ENCODE results near the gene CERS6. TPM values are rescaled to one million over a fixed set of nuclear protein-coding genes. Genes with fewer than 3 reads are reported as not detected.
"Not testable (repeated sequence)": the region's sequence is repeated elsewhere in the genome, so short reads cannot be mapped to it uniquely, and the experiment has no call there.

CERS6 gene
- total and polyA plus RNA-seq, 10 of the 15 experiments (the other 5 are each of a cell fraction or from before 2014, with no cell fraction given): 1.3 to 20.4 (median 14.1) TPM

DNA sequence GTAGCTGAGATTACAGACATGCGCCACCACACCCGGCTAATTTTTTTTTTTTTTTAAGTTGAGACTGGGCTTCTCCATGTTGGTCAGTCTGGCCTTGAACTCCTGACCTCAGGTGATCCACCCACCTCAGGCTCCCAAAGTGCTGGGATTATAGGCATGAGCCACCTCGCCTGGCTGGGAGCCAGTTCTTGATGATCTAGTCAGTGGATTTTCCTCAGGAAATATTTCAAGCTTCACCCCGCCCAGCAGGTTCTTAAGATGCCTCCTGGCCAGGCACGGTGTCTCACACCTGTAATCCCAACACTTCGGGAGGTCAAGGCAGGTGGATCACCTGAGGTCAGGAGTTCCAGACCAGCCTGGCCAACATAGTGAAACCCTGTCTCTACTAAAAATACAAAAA, 312.3 kb downstream of the CERS6 start:
- BruUV-seq (replicated peaks): not testable (repeated sequence)

DNA sequence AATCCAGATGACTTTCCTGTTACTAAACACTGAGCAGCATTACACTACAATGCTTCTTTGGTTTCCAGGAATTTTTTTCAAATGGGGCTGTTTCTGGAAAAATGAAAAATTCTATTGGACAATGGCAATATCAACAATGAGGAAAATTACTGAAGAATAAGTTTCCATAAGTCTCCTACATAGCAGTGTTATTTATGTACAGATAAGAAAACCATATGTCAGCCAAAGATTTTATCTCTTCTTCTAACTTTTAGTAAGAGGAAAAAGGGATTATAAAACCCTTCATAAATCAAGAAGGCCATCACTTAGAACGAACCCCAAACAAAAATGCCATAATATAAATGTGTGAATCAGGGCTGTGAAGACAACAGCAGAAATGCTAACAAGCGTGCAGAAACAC, 314.7 kb downstream of the CERS6 start:
- no peak for DNase-seq (ENCODE audit: low read depth, low spot score)
- WGBS (ENCODE audit: insufficient coverage, insufficient replicate concordance, low lambda C conversion rate, missing lambda C conversion rate): 94% methylated on average over 2 of the region's 2 CpGs
- SMC1A ChIA-PET (ENCODE audit: uncharacterized antibody, unreplicated experiment): no interaction called here

More for the DNA sequence above, 312.3 kb downstream of the CERS6 start:
- H3K9ac ChIP-seq (ENCODE audit: control insufficient read depth, insufficient read depth, low read length); intact Hi-C loops (cut with micrococcal nuclease; ENCODE audit: unreplicated experiment); FAIRE-seq; POLR2A ChIA-PET; ATAC-seq; H3K4me2 ChIP-seq (ENCODE audit: control insufficient read depth, insufficient read depth); H4K20me1 ChIP-seq (ENCODE audit: control insufficient read depth, insufficient read depth); H3K9me3 ChIP-seq (replicated peaks; ENCODE audit: control insufficient read depth, insufficient read depth, low read length); H2AFZ ChIP-seq (ENCODE audit: control insufficient read depth, low read depth, low read length); H3K27ac ChIP-seq (ENCODE audit: control insufficient read depth, insufficient read depth); H3K4me3 ChIP-seq; H3K27me3 ChIP-seq (replicated peaks in 1 of 2; ENCODE audit: control insufficient read depth in 2 of 2, insufficient read depth in 2 of 2, low read length in 1 of 2); DNase-seq (ENCODE audit: low read depth, low spot score); RAD21 ChIA-PET (ENCODE audit: unreplicated experiment); H3K4me1 ChIP-seq (ENCODE audit: control insufficient read depth, insufficient read depth, low read length); CTCF ChIA-PET; H3K36me3 ChIP-seq (ENCODE audit: control insufficient read depth in 2 of 2, insufficient read depth in 2 of 2, low read length in 1 of 2); in situ Hi-C loops (cut with MboI); SMC1A ChIA-PET (ENCODE audit: uncharacterized antibody, unreplicated experiment); H3K79me2 ChIP-seq (ENCODE audit: control insufficient read depth, insufficient read depth, low read length): not testable (repeated sequence)
- WGBS (ENCODE audit: insufficient coverage, insufficient replicate concordance, low lambda C conversion rate, missing lambda C conversion rate): 98% methylated on average over 4 of the region's 6 CpGs

More for the DNA sequence above, 314.7 kb downstream of the CERS6 start:
- no peaks in the 10 kb centered on the region for H3K9me3 ChIP-seq (replicated peaks; ENCODE audit: control insufficient read depth, insufficient read depth, low read length)
- intact Hi-C loops (cut with micrococcal nuclease; ENCODE audit: unreplicated experiment): no loop called here
- no TSS peak for BruUV-seq (replicated peaks)
- no peak overlapping the region for H3K9ac ChIP-seq (ENCODE audit: control insufficient read depth, insufficient read depth, low read length)
- H3K4me1 ChIP-seq (ENCODE audit: control insufficient read depth, insufficient read depth, low read length): no peaks in the 10 kb centered on the region
- peaks cover 0 to 7% of the 10 kb centered on the region in 2 experiments; a peak in 2 of 4 replicates for H3K36me3 ChIP-seq (ENCODE audit: control insufficient read depth in 2 of 2, insufficient read depth in 2 of 2, low read length in 1 of 2)
- ChIA-PET CTCF (interaction anchor here (1.0 to 1.3 kb wide), 2 partner anchors 74 to 152 kb away, joined by 3 read pairs; no protein-coding TSS in a partner anchor), POLR2A (no interaction called here), RAD21 (ENCODE audit: unreplicated experiment) (no interaction called here)
- H4K20me1 ChIP-seq (ENCODE audit: control insufficient read depth, insufficient read depth): no peaks in the 10 kb centered on the region
- no peak for FAIRE-seq
- TF ChIP-seq SMC3 (IDR thresholded peaks at IDR 0.05; ENCODE audit: borderline replicate concordance, low read length) (no peak), TAF1 (IDR thresholded peaks at IDR 0.05; ENCODE audit: borderline replicate concordance, low read depth, low read length) (no peak)
- in situ Hi-C loops (cut with MboI): no loop called here
- H3K27me3 ChIP-seq (replicated peaks in 1 of 2; ENCODE audit: control insufficient read depth in 2 of 2, insufficient read depth in 2 of 2, low read length in 1 of 2): no peaks in the 10 kb centered on the region
- no peak overlapping the region for H3K4me2 ChIP-seq (ENCODE audit: control insufficient read depth, insufficient read depth)
- no peaks in the 10 kb centered on the region for H3K79me2 ChIP-seq (ENCODE audit: control insufficient read depth, insufficient read depth, low read length)
- no peak overlapping the region for H3K4me3 ChIP-seq
- H2AFZ ChIP-seq (ENCODE audit: control insufficient read depth, low read depth, low read length): no peak overlapping the region
- no peak overlapping the region for H3K27ac ChIP-seq (ENCODE audit: control insufficient read depth, insufficient read depth)
- no peak for ATAC-seq

Measured in GM12878 (cell line).